Measurements from ENCODE around the gene ACVR1C.

DNA sequence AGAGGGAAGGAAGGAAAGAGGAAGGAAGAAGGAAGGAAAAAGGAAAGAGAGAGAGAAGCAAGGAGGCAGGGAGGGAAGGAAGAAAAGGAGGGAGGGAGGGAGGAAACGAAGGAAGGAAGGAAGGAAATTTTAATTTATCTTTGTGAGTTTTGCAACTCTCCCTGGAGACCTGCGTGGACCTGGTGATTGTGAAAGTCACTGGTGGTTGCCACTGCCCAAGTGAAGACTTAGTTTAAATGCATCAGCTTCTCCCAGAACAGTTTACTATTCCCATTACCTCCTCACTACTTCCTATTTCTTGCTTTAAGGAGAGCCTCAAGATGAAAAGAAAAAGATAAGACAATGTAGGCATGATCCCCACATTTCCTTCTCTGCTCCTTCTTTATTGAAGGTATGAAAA, 68.8 kb downstream of the ACVR1C start:
- no peak for TF ChIP-seq CTCF (conservative IDR thresholded peaks at IDR 0.05; ENCODE audit: low read length)
- TF ChIP-seq EZH2phosphoT487 (IDR thresholded peaks at IDR 0.05; ENCODE audit: borderline replicate concordance) = no peak

All from Loucy (cell line).